HG02610 (cell line): ENCODE measurements around the gene LPIN3.

Experiments
- ATAC-seq: cut with Tn5 transposase; IDR thresholded peaks from one replicate; pipeline ENCODE4 v1.9.1; 2021; ENCODE audit warnings: mild to moderate bottlenecking, moderate library complexity; ENCODE audit not compliant: unreplicated experiment

The LPIN3 gene

GRCh38 chr20:41364967-41365765, 24.5 kb downstream of the LPIN3 start:
- ATAC-seq: no peak

GRCh38 chr20:41365777-41366545, 25.3 kb downstream of the LPIN3 start:
- no peak for ATAC-seq

GRCh38 chr20:41366546-41367392, 26.1 kb downstream of the LPIN3 start, which contains the start of gene EMILIN3:
TSS of gene EMILIN3 (minus strand) at chr20:41366818. CDS start at chr20:41366634, 184 bp downstream.
- no peak for ATAC-seq

- no peak for ATAC-seq
Measured at GRCh38 chr20:41367393-41367695, 26.7 kb downstream of the LPIN3 start.

GRCh38 chr20:41367956-41368355, 27.3 kb downstream of the LPIN3 start:
- no peak for ATAC-seq

GRCh38 chr20:41369673-41370072, 29.1 kb downstream of the LPIN3 start:
- no peak for ATAC-seq

GRCh38 chr20:41370176-41370575, 29.6 kb downstream of the LPIN3 start:
- no peak for ATAC-seq

GRCh38 chr20:41371371-41371770, 30.8 kb downstream of the LPIN3 start:
- ATAC-seq: no peak

- no peak for ATAC-seq
Measured at GRCh38 chr20:41373251-41373783, 32.7 kb downstream of the LPIN3 start.

- ATAC-seq: no peak
Measured at GRCh38 chr20:41373931-41374920, 33.6 kb downstream of the LPIN3 start.

GRCh38 chr20:41375846-41376245, 35.2 kb downstream of the LPIN3 start:
- ATAC-seq: no peak

- ATAC-seq: no peak
Measured at GRCh38 chr20:41376349-41376748, 35.7 kb downstream of the LPIN3 start.

GRCh38 chr20:41377275-41377674, 36.7 kb downstream of the LPIN3 start:
- ATAC-seq: no peak

- no peak for ATAC-seq
Measured at GRCh38 chr20:41379551-41379950, 38.9 kb downstream of the LPIN3 start.

GRCh38 chr20:41380551-41381193, 40.1 kb downstream of the LPIN3 start:
- no peak for ATAC-seq

GRCh38 chr20:41382791-41383305, 42.2 kb downstream of the LPIN3 start:
- ATAC-seq: no peak

- ATAC-seq: no peak
Measured at GRCh38 chr20:41386502-41387427, 46.1 kb downstream of the LPIN3 start.

- ATAC-seq: no peak
Measured at GRCh38 chr20:41387444-41387851, 46.8 kb downstream of the LPIN3 start.
